GM19099 (cell line): ENCODE data around the gene ISX.

ENCODE experiments used
- POLR2A ChIP-seq: IDR thresholded peaks from 3 replicates; pipeline ENCODE4 v1.6.1; 2011; ENCODE audit warnings: low read depth; ENCODE audit not compliant: insufficient read length; ENCODE audit errors: extremely low read depth

The ISX gene

DNA sequence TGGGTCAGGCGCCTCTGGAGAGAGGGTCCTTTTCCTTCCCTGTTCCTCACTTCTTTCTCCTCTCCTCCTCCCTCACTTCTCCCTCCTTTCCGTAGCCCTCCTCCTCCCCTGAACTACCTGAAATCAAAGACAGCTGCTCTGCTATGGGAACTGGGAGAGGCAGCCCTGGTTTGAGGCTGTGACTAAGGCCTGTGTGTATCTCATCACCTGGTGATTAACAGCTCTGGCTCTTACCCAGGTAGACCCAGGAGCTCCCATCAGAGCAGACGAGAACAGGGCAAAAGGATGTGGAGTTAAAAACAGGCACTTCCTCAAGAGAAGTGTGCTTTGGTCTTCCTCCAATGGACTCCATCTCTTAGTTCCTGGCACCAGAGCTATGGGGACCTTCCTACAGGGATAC, 5.8 kb downstream of the ISX start:
- TF ChIP-seq POLR2A, result no peak

DNA sequence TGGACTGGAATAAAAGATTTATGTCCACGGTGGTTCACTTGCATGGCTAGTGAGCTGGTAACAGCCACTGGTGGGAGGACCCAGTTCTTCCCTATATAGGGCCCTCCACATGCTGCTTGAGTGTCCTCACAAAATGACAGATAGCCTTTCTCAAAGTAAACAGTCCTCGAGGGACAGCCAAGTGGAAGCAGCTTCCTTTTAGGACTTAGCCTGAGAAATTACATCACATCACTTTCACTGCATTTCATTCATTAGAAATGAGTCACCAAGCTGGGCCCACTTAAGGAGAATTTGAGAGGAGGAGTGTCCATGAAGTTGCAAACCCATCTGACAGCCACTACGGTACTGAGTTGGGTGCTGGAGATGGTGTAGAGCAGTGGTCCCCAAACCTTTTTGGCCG, 7.0 kb downstream of the ISX start:
- no peak for TF ChIP-seq POLR2A

DNA sequence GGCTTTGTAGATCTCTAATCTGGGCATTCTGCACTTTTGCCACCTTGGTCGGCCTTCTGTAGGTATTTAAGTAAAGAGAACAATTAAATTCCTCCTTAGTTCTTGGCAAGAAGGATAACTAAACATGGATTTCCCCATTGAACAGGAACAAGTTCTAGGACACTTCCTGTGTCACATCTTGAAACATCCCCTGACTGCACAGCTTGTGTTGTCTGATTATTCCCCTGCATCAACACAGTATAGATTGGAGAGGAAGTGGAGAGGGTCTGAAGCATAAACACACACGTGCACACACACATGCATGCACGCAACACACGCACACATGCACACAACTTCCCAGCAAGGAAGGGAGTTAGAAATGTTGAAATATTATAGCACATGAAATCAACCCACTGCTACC, 8.6 kb downstream of the ISX start:
- TF ChIP-seq POLR2A, result no peak

DNA sequence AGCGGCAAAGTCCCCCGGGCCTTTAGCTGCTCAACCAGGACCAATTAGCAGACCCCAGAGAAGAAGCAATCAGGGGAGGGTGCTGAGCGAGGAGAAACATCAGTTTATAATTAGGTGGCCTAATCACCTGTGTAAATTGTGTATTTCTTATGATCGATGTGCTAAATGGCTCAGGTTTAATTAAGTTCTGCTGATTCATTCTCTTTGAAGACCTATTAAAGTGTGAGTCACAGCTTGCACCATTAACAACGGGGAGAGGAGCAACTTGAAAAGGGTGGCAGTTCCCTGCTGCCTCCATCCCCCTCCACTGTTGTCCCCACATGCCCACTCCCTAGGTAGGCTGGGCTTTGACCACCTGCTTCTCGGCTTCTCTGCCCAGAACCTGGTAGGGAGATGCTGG, 10.7 kb downstream of the ISX start:
- no peak for TF ChIP-seq POLR2A

DNA sequence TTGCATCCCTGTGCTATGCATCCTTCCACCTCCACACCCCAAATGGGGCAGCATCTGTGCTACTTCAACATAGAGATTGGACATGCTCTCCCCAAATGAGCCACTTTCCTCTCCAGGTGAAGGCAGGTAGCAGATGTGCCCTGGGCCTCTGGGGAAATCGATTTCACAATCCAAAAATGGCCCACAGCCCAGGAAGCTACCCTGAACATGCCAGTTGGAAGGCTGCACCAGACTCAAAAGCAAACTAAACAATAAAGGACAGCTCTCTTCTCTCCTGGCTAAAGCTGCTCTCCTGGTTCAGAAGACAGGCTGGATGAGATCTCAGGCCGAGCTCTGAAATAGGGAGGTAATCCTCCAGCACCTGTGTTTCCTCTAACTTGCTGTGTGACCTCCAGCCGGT, 19.7 kb downstream of the ISX start:
- no peak for TF ChIP-seq POLR2A

DNA sequence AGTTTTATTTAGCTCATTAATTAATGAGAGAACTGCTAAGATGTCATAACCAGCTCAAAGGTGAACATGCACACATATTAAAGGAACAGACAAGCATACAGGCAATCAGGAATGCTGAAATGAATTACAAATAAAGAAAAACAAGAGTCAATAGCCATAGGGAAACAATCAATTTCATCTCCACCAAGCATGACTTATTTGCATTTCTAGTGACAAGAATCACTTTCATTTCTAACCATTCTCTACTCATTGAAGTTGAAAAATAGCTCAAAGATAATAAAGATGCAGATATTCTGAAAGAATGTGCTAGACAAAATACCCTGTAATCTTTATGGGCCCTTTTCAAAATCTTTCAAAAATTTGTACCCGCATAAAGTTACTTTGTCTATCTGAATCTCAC, 23.2 kb downstream of the ISX start:
- TF ChIP-seq POLR2A, result no peak

DNA sequence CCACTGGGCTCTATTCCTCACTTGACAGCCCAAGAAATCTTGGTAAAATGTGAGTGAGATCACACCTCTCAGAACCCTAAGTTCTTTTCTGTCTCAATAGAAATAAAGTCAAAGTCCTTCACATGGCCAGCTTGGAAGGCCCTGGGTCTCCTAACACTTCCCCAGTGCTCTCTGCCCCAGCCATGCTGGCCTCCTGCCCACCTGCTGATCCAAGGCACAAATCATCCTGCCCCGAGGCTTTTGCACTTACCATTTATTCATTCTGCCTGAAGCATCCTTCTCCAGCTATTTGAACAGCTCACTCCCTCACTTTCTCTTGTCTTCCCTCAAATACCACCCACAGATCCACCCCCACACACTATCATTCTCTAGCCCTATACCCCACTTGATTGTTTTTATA, 26.4 kb downstream of the ISX start:
- TF ChIP-seq POLR2A, result no peak

DNA sequence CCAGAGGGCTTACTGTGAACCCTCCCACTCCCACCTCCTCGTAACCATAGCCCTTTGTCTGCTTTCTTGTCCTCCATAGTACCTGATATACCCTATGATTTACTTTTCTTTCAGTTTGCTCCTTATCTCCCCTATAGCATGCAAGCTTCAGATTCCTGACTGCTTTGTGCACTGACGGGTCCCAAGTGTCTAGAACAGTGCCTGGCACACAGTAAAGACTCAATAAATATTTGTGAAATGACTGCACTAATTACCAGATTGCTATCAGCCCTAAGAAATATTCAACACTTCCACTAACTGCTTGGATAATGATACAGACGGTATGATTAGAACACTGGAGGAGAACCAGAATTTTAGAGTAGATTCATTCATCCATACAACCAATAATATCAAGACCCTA, 33.0 kb downstream of the ISX start:
- TF ChIP-seq POLR2A, result no peak

DNA sequence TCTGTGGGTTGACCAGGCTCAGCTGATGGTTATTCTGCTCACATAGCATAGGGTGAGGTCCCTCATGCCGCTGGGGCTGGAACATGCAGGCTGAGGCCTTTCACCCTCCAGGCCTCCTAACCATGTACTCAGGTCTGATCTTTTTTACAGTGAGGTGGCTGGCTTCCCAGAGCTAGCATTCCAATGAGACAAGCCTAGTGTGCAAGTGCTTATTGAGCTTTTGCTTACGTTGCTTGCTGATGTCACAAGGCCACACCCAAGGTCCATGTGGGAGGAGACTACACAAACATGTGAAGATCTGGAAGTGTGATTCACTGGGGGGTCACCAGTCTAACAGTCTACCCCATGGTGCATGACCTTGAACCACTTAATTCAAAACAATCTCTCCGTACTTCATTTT, 33.9 kb downstream of the ISX start:
- TF ChIP-seq POLR2A, result no peak

DNA sequence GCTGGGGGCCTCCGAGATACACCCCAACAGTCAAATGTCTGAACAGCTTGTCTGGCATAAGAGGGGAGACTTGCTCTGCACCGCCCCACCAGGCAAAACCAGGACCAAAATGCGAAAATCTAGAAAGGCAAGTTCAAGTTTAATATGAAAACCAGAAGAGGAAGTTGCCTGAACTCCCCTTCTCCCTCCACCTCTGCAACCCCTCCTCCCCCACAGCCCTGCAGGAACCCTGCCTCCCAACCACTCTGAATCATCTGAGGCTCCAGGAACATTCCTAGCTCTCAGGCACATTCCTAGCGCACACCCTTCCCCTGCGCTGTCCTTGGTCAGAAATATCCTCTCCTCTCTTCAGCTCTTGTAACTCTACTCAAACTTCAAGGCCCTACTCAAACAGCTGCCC, 36.7 kb downstream of the ISX start:
- TF ChIP-seq POLR2A, result no peak

DNA sequence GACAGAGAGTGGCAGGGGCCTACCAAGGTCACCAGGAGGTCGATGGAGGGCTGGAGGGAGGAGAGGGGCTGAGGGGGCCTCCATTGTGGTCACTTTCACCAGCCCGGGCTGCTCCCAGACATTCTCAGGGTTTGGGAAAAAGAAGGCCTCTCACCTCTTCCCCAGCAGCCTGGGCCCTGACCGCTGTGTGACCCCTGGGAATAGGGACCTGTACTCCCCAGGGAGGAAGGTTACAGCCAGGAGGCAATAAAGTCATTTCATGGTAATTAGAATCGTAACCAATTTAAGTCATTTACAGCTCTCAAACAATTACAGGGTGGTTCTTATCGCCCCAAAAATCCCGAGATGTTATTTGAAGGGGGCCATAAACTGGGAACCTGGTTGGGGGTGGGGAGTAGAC, 37.8 kb downstream of the ISX start:
- TF ChIP-seq POLR2A, result no peak

DNA sequence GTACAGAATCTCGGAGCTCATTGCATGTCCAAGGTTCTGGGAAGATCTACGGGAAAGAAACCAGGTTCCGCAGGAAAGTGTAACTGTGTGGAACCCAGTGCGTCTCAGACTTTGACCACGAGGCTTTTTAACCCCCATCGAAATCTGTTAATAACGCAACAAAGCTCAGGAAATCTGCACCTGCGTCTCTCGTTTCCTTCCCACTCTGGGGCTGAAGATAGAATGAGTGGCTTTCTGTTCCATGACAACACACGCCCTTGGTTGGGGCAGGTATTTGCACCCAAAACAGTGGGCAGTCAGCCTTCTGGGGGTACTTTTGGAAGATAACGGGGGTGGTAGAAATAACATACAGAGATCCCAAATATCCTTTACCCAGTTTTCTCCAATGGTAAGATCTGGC, 38.5 kb downstream of the ISX start:
- no peak for TF ChIP-seq POLR2A

DNA sequence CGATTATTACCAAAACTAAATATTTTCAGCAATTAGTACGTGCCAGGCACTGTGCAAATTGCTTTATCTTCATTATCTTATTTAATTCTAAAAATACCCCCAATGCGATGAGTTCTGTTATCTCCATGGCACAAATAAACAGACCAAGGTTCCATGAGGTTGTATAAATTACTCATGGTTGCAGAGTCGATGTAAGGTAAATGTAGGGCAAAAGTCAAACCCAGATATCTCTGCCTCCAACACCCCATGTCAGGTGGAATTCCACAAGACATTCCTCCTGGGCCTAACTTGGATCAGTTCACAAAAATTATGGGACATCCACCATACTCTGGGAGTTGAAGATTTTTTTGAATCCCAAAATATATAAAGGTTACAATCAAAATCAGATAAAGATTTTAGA, 43.7 kb downstream of the ISX start:
- no peak for TF ChIP-seq POLR2A

DNA sequence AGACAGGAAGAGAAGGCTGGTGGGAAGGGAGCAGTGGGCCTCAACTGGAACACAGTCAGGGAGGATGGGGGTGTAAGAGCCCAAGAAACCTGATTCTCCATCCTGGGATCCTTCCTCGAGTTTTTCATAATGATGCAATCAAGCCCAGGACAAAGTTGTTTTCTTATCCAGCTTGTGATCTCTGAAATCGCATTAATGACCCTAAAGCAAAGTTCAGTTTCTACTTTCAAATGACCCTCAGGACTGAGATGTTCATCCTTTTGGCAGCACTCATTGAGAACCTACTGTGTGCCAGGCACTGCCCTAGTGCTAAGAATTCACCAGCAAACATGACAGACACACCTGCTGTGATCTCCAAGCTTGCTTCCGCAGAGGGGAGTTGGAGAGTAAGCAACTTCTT, 45.3 kb downstream of the ISX start:
- TF ChIP-seq POLR2A, result no peak

DNA sequence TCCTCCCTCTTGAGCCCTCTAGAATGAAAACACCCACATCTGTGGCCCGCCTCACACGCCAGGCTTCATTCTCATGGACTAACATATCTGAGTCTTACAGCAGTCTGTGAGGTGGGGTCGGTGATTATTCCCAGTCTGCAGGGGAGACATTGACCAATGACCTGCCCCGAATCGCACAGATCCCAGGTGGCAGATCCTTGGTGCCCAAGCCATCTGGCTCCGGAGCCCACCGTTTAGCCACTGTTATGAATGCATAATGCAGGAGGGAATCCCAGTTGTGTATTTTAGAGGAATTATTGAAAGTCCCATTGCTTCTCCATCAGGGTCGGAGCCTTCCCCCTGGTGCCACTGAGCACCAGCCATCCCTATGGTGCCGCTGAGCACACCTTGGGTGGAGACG, 47.4 kb downstream of the ISX start:
- no peak for TF ChIP-seq POLR2A

DNA sequence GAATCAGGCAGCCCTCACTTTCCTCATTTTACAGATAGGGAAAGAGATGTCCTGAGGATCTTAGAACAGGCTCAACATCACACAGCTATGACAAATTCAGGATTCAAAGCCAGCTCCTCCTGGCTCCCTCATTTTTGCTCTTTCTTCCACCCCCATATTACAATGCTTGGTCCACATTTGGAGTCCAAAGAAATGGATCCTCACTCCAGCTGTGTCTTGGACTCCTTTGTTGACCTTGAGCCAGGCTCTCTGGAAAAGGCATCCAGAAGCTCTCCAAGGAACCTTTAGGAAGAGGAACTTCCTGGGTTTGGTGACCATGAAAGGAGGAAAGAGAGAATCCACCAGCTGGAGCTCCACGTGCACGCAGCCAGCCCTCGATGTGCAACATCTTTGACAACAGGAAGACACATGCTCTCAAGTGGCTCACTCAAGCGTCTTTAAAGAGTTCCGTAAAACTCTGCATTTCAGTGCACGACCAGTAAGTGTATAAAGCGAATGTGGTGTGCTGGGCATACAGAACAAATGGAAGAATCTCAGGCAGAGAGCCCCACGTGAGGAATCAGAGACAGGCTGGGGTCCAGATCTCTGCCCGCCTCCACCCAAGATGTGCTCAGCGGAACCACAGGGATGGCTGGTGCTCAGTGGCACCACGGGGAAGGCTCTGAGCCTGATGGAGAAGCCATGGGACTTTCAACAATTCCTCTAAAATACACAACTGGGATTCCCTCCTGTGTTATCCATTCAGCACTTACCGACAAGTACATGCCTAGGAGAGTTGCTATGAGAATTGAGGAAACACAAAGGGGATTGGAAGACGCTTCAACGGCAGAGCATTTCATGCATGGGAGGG, 48.4 kb downstream of the ISX start:
- TF ChIP-seq POLR2A, result no peak

DNA sequence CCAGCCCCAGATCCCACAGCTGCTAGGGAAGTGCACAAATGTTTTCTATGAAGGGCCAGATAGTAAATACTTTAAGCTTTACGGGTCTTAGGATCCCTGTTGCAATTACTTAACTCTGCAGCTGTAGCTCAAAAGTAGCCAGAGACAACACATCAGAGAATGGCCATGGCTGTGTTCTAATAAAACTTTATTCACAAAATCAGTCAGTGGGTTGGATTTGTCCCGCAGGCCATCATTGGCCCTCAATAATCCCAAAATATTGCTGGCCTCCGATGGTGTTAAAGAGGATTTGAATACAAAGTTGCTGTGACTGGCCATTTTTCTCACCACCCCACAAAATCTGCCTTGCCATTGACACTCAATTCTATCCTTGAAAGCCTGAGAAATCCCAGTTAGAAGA, 49.6 kb downstream of the ISX start:
- no peak for TF ChIP-seq POLR2A
